ACC112 (cell line): ENCODE data around the gene GTF2F1.
"Not testable (repeated sequence)": the region's sequence is repeated elsewhere in the genome, so short reads cannot be mapped to it uniquely, and the experiment has no call there.

ENCODE experiments used
- H2AFZ ChIP-seq: fragments of 200-600 bp; sonication (generic); one replicate; pipeline ENCODE4 v1.6.0; 2017; ENCODE audit warnings: antibody characterized with exemption, low read length; ENCODE audit not compliant: unreplicated experiment
- H3K27ac ChIP-seq: fragments of 200-600 bp; sonication (generic); 2 replicates; pipeline ENCODE4 v1.5.1; 2014; ENCODE audit warnings: low read depth, mild to moderate bottlenecking, antibody characterized with exemption, low read length, moderate library complexity
- H3K27me3 ChIP-seq: fragments of 200-600 bp; sonication (generic); 2 replicates; pipeline ENCODE4 v1.6.1; 2014; ENCODE audit warnings: mild to moderate bottlenecking, antibody characterized with exemption, low read length, moderate library complexity, mixed read lengths; ENCODE audit not compliant: insufficient read depth
- H3K36me3 ChIP-seq: fragments of 200-600 bp; sonication (generic); 2 replicates; pipeline ENCODE4 v1.6.1; 2016; ENCODE audit warnings: mild to moderate bottlenecking, antibody characterized with exemption, low read length, moderate library complexity, mixed read lengths; ENCODE audit not compliant: insufficient read depth
- H3K4me1 ChIP-seq: fragments of 200-600 bp; sonication (generic); one replicate; pipeline ENCODE4 v1.6.1; 2016; ENCODE audit warnings: low read length, mixed read lengths; ENCODE audit not compliant: insufficient read depth, unreplicated experiment, control insufficient read depth
- H3K4me3 ChIP-seq: fragments of 200-600 bp; sonication (generic); 2 replicates; pipeline ENCODE4 v1.5.1; 2014; ENCODE audit warnings: mild to moderate bottlenecking, low read depth, low read length
- H3K79me2 ChIP-seq: fragments of 200-600 bp; sonication (generic); one replicate; pipeline ENCODE4 v1.6.0; 2016; ENCODE audit warnings: low read length; ENCODE audit not compliant: control insufficient read depth, unreplicated experiment, insufficient read depth

GTF2F1 gene

DNA sequence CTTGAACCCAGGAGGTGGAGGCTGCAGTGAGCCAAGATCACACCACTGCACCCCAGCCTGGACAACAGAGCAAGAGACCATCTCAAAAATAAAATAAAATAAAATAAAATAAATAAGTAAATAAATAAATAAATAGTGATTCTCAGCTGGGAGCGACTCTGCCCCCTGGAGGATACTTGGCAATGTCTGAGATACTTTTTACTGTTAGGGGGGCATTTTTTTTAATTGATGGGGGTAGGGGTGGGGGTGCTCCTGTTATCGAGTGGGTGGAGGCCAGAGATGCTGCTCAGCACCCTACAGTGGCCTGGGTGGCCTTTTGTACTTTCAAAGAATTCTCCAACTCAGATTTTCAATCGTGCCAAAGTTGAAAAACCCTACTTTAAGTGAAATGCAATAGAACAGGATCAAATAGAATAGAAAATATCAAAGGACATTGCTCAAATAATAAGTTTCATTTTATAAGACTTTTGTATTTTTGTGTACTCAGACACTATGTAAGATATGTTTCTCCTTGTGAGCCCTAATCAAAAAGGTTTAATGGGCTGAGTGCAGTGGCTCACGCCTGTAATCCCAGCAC, 38.8 kb downstream of the GTF2F1 start:
- no peaks in the 10 kb centered on the region for H3K4me1 ChIP-seq

GRCh38 chr19:6352381-6353165, 40.4 kb downstream of the GTF2F1 start:
- Histone ChIP-seq H3K27me3 (no peaks in the 10 kb centered on the region), H3K4me3 (no peak overlapping the region), H3K27ac (no peak overlapping the region), H3K79me2 (no peaks in the 10 kb centered on the region), H2AFZ (no peak overlapping the region), H3K4me1 (no peaks in the 10 kb centered on the region), H3K36me3 (no peaks in the 10 kb centered on the region)

More for the DNA sequence above, 38.8 kb downstream of the GTF2F1 start:
- H3K36me3 ChIP-seq = no peaks in the 10 kb centered on the region
- no peaks in the 10 kb centered on the region for H3K79me2 ChIP-seq
- no peak overlapping the region for H2AFZ ChIP-seq
- no peak overlapping the region for H3K27ac ChIP-seq
- H3K4me3 ChIP-seq = no peak overlapping the region
- no peaks in the 10 kb centered on the region for H3K27me3 ChIP-seq

GRCh38 chr19:6350688-6351087, 42.3 kb downstream of the GTF2F1 start:
- Histone ChIP-seq H3K4me1 (no peaks in the 10 kb centered on the region), H3K27me3 (no peaks in the 10 kb centered on the region), H3K27ac (no peak overlapping the region), H3K4me3 (no peak overlapping the region), H2AFZ (no peak overlapping the region), H3K36me3 (no peaks in the 10 kb centered on the region), H3K79me2 (no peaks in the 10 kb centered on the region)

DNA sequence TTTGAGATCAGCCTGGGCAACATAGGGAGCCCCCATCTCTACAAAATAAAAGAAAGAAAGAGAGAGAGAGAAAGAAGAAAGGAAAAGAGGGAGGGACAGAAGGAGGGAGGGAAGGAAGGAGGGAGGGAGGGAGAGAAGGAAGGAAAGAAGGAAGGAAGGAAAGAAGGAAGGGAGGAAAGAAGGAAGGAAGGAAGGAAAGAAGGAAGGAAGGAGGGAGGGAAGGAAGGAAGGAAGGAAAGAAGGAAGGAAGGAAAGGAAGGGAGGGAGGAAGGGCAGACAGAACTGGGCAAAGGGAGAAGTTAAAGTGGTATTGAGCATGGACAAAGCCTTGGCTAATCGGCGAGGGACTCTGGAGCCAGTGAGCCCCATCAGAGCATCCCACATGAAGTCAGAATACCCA, 43.7 kb downstream of the GTF2F1 start:
- H3K4me1 ChIP-seq, H3K27me3 ChIP-seq, H2AFZ ChIP-seq, H3K27ac ChIP-seq, H3K4me3 ChIP-seq, H3K79me2 ChIP-seq, H3K36me3 ChIP-seq: not testable (repeated sequence)

GRCh38 chr19:6343462-6343861, 49.5 kb downstream of the GTF2F1 start:
- H3K79me2 ChIP-seq = no peaks in the 10 kb centered on the region
- no peaks in the 10 kb centered on the region for H3K36me3 ChIP-seq
- H3K4me1 ChIP-seq = no peaks in the 10 kb centered on the region
- no peak overlapping the region for H2AFZ ChIP-seq
- no peak overlapping the region for H3K4me3 ChIP-seq
- H3K27ac ChIP-seq = no peak overlapping the region
- no peaks in the 10 kb centered on the region for H3K27me3 ChIP-seq

GRCh38 chr19:6340493-6341201, 52.3 kb downstream of the GTF2F1 start:
- H3K27ac ChIP-seq = no peak overlapping the region
- no peaks in the 10 kb centered on the region for H3K4me1 ChIP-seq

DNA sequence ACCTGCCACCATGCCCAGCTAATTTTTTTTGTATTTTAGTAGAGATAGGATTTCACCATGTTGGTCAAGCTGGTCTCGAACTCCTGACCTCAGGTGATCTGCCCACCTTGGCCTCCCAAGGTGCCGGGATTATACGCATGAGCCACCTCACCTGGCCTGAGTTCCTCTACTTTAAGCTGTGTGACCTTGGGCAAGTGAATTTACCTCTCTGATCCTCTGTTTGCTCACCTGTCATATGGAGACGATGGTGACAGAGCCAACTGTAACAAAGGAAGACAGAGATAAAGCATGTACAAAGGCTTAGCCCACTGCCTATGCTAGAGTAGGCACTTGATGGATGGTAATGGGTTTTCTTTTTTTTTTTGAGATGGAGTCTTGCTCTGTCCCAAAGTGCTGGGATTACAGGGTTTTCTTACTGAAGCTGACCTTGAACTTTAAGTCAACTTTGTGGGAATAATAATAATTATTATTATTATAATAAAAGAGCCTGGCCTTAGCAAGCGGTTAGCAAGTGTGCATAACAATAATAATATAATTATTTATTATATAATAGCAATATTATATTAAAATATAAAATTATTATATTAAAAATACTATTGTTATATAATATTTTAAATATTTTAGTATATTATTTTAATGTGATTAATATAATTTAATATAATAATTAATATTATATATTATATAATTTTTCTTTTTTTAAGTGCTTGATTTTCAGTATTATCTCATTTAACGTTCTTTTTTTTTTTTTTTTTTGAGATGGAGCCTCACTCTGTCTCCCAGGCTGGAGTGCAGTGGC, 58.3 kb downstream of the GTF2F1 start:
- Histone ChIP-seq H3K27ac (no peak overlapping the region), H3K4me3 (no peak overlapping the region), H3K4me1 (no peaks in the 10 kb centered on the region), H2AFZ (no peak overlapping the region), H3K27me3 (no peaks in the 10 kb centered on the region), H3K79me2 (no peaks in the 10 kb centered on the region), H3K36me3 (no peaks in the 10 kb centered on the region)

More at GRCh38 chr19:6340493-6341201, 52.3 kb downstream of the GTF2F1 start:
- H3K36me3 ChIP-seq = no peaks in the 10 kb centered on the region
- no peaks in the 10 kb centered on the region for H3K27me3 ChIP-seq
- H2AFZ ChIP-seq = no peak overlapping the region
- H3K4me3 ChIP-seq = no peak overlapping the region
- H3K79me2 ChIP-seq = no peaks in the 10 kb centered on the region

GRCh38 chr19:6333439-6333838, 59.5 kb downstream of the GTF2F1 start, which contains the start of gene ACER1:
TSS of gene ACER1 (minus strand) at chr19:6333612. CDS start at chr19:6333551, 61 bp downstream.
- no peak within 1 kb of the TSS for H2AFZ ChIP-seq

More at GRCh38 chr19:6333439-6333838, 59.5 kb downstream of the GTF2F1 start, which contains the start of gene ACER1:
- H3K27ac ChIP-seq = no peak within 1 kb of the TSS
- no peaks in the 10 kb centered on the region for H3K4me1 ChIP-seq
- no peaks in the 10 kb centered on the region for H3K79me2 ChIP-seq
- no peaks in the 10 kb centered on the region for H3K36me3 ChIP-seq
- H3K4me3 ChIP-seq = no peak within 1 kb of the TSS
- H3K27me3 ChIP-seq = no peaks in the 10 kb centered on the region
